Smooth muscle cell of the coronary artery (primary cell): ENCODE results near the gene WDFY3. TPM values are rescaled to one million over a fixed set of nuclear protein-coding genes. Genes with fewer than 3 reads are reported as not detected.

ENCODE experiments used
- total RNA-seq: library from RNA; depleted of rRNA; stranded (reverse); fragments of >200 nt; gene quantifications from 2 replicates; pipeline ENCODE4 v1.2.3, GENCODE V29; 2014; ENCODE audit warnings: low replicate concordance

Gene WDFY3
- 38.3 and 42.2 TPM in 2 replicates for total RNA-seq

GRCh38 chr4:84966382-84967242 lies at the start of gene WDFY3:
Gene WDFY3, minus strand, starts transcription at chr4:84966690. Its CDS starts 106,099 bp downstream, at chr4:84860591.

